Activated naive CD8-positive, alpha-beta T cell (primary cell): ENCODE data around the gene ANKRD13B.

ENCODE experiments used
- H3K27ac Mint-ChIP-seq: one replicate; pipeline ENCODE4 v1.8.0; 2021; ENCODE audit warnings: mixed read lengths
- H3K27me3 Mint-ChIP-seq: one replicate; pipeline ENCODE4 v1.8.0; 2021; ENCODE audit warnings: mixed read lengths
- H3K36me3 Mint-ChIP-seq: one replicate; pipeline ENCODE4 v1.8.0; 2021; ENCODE audit warnings: mixed read lengths
- H3K4me1 Mint-ChIP-seq: one replicate; pipeline ENCODE4 v1.8.0; 2021; ENCODE audit warnings: low read depth, mixed read lengths
- H3K4me3 Mint-ChIP-seq: one replicate; pipeline ENCODE4 v1.8.0; 2021; ENCODE audit warnings: mild to moderate bottlenecking, mixed read lengths
- H3K9me3 Mint-ChIP-seq: one replicate; pipeline ENCODE4 v1.8.0; 2021; ENCODE audit warnings: low read depth, mixed read lengths

The ANKRD13B gene

DNA sequence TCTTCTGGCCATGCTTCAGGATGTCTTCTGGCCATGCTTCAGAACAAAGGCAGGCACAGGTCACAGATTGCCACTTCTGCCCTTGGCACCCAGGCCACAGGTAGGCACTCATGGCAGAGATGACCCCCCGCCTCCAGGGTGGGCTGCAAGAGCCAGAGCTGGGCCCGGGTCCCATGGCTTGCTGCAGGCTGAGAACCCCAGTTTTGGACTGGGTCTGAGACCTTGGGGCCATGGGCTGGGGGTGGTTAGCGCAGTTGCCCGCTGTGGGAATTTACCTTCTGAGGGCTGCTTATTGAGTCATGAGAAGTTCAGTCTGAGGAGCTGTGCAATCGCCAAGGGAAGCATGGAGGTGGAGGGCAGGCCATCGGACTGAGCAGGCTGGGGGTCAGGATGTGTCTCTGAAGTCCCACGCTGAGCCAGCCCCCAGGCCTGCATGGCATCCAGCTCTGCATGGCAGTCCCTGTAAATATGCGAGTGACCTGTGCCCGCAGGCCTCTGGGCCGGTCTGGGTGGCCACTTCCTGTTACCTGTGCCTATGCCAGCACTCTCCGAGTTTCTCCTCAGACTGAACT, 1.7 kb downstream of the ANKRD13B start:
- no peak overlapping the region for H3K27ac Mint-ChIP-seq
- H3K36me3 Mint-ChIP-seq, result no peaks in the 10 kb centered on the region
- H3K4me3 Mint-ChIP-seq, result peak overlapping the region; percentile 79
- peaks cover 37% of the 10 kb centered on the region for H3K4me1 Mint-ChIP-seq
- H3K27me3 Mint-ChIP-seq, result no peaks in the 10 kb centered on the region
- no peaks in the 10 kb centered on the region for H3K9me3 Mint-ChIP-seq

- H3K4me3 Mint-ChIP-seq, result peak overlapping the region; percentile 79
- no peaks in the 10 kb centered on the region for H3K36me3 Mint-ChIP-seq
- H3K4me1 Mint-ChIP-seq, result peaks cover 32% of the 10 kb centered on the region
Observed at GRCh38 chr17:29595107-29595942, 2.4 kb downstream of the ANKRD13B start.

GRCh38 chr17:29595943-29596774, 3.2 kb downstream of the ANKRD13B start:
- H3K4me3 Mint-ChIP-seq, result no peak overlapping the region
- no peak overlapping the region for H3K27ac Mint-ChIP-seq
- H3K27me3 Mint-ChIP-seq, result no peaks in the 10 kb centered on the region
- no peaks in the 10 kb centered on the region for H3K36me3 Mint-ChIP-seq
- peaks cover 25% of the 10 kb centered on the region for H3K4me1 Mint-ChIP-seq
- H3K9me3 Mint-ChIP-seq, result no peaks in the 10 kb centered on the region

More at GRCh38 chr17:29595107-29595942, 2.4 kb downstream of the ANKRD13B start:
- H3K27me3 Mint-ChIP-seq, result no peaks in the 10 kb centered on the region
- H3K27ac Mint-ChIP-seq, result no peak overlapping the region
- H3K9me3 Mint-ChIP-seq, result no peaks in the 10 kb centered on the region

DNA sequence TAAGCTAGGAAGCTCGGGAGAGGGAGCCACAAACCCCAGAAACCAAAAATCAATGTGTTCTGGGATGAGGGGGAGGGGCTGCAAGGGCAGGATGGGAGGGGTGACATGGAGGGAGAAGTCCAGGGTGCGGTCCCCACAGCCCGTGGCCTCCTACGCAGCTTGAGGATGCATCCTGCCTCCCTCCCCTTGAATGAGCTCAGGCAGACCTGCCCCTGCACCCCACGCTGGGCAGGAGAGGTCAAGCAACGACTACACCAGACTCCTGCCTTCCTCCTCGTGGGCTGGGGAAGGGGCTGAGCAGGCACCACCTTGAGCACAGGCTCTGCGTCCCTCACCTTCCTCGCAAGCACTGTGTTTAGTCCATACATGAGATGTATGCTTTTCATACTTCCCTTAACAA, 3.9 kb downstream of the ANKRD13B start:
- no peak overlapping the region for H3K4me3 Mint-ChIP-seq
- peaks cover 20% of the 10 kb centered on the region for H3K4me1 Mint-ChIP-seq
- H3K9me3 Mint-ChIP-seq, result no peaks in the 10 kb centered on the region
- no peaks in the 10 kb centered on the region for H3K36me3 Mint-ChIP-seq
- no peak overlapping the region for H3K27ac Mint-ChIP-seq
- H3K27me3 Mint-ChIP-seq, result no peaks in the 10 kb centered on the region

DNA sequence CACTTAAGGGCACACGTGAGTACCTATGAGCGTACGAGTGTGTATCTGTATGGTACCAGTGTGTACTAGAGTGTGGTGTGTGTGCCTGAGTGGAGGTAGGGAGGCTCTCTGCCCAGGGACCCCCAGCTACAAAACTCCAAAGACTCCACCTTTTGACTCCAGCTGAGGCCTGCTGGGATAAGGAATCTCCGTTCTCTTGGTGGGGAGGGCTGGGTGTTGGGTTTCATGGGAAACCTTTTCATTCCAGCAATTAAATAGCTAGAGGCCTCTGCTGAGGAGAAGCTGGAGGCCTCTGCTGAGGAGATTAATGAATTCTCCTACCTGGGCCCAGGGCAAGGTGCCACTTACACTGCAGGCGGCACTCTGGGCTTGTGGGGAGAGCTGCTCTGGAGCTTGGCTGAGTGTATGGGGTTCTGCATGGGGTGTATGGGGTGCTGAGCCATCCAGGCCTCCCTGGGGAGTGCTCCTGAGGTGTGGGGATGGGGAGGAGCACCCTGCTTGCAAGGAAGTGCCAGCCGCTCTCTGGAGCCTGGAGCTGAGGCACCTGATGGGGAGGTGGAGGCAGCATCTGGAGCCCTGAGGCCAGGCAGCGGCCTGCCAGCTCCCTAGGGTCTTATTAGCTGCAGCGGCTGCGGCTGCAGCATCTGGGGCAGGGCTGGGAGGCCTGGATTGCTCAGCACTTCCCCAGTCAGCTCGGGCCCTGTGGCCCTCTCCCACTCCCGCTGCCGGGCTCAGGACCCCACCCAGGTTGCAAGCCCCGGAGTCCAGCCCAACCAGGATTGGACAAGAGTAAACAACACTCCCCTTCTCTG, 4.6 kb downstream of the ANKRD13B start:
- Mint-ChIP-seq H3K27me3 (no peaks in the 10 kb centered on the region), H3K4me3 (no peak overlapping the region), H3K27ac (no peak overlapping the region), H3K9me3 (no peaks in the 10 kb centered on the region), H3K4me1 (peaks cover 12% of the 10 kb centered on the region), H3K36me3 (no peaks in the 10 kb centered on the region)

DNA sequence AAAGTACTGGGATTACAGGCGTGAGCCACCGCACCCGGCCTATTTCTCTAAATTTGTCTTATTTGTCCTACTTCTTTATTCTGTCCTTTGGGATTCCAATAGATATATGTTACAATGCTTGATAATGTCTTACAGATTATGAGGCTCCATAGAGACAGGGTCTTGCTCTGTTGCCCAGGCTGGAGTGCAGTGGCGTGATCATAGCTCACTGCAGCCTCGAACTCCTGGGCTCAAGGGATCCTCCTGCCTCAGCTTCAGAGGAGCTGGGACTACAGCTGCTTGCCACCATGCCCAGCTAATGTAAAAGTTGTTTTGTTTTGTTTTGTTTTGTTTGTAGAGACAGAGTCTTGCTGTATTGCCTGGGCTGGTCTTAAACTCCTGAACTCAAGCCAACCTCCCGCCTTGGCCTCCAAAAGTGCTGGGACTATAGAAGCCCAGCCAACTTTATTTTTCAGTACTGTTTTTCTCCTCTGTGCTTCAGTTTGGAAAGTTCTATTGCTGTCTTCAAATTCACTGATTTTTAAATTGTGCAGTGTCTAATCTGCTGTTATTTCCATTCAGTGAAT, 10.3 kb downstream of the ANKRD13B start:
- Mint-ChIP-seq H3K27ac (no peak overlapping the region), H3K4me1 (no peaks in the 10 kb centered on the region), H3K27me3 (no peaks in the 10 kb centered on the region)

DNA sequence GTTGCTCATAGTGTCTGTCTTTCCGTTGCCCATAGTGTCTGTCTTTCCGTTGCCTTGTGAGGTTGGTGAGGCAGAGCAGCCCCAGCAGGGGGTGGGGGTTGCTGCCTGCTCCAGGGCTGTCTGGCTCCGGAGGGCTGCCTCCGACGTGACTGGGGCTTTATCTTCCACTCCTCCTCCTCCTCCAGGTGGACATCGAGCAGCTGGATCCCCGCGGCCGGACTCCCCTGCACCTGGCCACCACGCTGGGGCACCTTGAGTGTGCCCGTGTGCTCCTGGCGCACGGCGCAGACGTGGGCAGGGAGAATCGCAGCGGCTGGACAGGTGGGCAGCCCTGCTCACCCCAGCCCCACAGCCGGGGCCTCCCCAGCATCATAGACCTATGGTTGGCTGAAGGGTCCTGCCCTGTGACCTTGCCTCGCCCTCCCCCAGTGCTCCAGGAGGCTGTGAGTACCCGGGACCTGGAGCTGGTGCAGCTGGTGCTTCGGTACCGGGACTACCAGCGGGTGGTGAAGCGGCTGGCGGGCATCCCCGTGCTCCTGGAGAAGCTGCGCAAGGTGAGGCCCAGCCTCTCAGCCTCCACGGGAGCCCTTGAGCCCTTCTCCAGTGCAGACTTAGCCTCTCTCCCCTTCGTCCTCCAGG, 14.7 kb downstream of the ANKRD13B start:
- no peaks in the 10 kb centered on the region for H3K36me3 Mint-ChIP-seq

More for the DNA sequence above, 10.3 kb downstream of the ANKRD13B start:
- no peaks in the 10 kb centered on the region for H3K36me3 Mint-ChIP-seq
- no peaks in the 10 kb centered on the region for H3K9me3 Mint-ChIP-seq
- no peak overlapping the region for H3K4me3 Mint-ChIP-seq

DNA sequence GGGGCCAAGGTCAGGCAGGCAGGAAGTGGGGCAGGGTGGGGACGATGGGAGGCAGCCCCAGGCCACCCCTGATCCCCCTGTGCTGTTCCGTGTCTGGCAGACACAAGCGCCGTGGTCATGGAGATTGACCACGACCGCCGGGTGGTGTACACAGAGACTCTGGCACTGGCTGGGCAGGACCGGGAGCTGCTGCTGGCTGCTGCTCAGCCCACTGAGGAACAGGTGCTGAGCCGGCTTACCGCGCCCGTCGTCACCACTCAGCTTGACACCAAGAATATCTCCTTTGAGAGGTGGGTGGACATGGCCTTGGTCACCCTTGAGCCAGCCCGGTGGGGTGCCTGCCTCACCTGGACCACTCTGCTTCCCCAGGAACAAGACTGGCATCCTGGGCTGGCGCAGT, 16.1 kb downstream of the ANKRD13B start:
- Mint-ChIP-seq H3K9me3 (no peaks in the 10 kb centered on the region), H3K36me3 (no peaks in the 10 kb centered on the region), H3K27ac (no peak overlapping the region), H3K4me3 (no peak overlapping the region), H3K4me1 (peaks cover 3% of the 10 kb centered on the region), H3K27me3 (no peaks in the 10 kb centered on the region)

More for the DNA sequence above, 14.7 kb downstream of the ANKRD13B start:
- Mint-ChIP-seq H3K9me3 (no peaks in the 10 kb centered on the region), H3K27ac (no peak overlapping the region), H3K4me1 (no peaks in the 10 kb centered on the region), H3K4me3 (no peak overlapping the region), H3K27me3 (no peaks in the 10 kb centered on the region)

GRCh38 chr17:29610395-29610794, 17.5 kb downstream of the ANKRD13B start:
- Mint-ChIP-seq H3K4me3 (no peak overlapping the region), H3K36me3 (no peaks in the 10 kb centered on the region), H3K27me3 (no peaks in the 10 kb centered on the region), H3K9me3 (no peaks in the 10 kb centered on the region), H3K4me1 (peaks cover 16% of the 10 kb centered on the region), H3K27ac (no peak overlapping the region)

- Mint-ChIP-seq H3K27ac (no peak overlapping the region), H3K27me3 (no peaks in the 10 kb centered on the region), H3K36me3 (no peaks in the 10 kb centered on the region), H3K4me3 (no peak overlapping the region), H3K4me1 (peaks cover 22% of the 10 kb centered on the region), H3K9me3 (no peaks in the 10 kb centered on the region)
Observed at GRCh38 chr17:29611351-29612093, 18.6 kb downstream of the ANKRD13B start.

- Mint-ChIP-seq H3K27ac (no peak overlapping the region), H3K36me3 (no peaks in the 10 kb centered on the region), H3K9me3 (no peaks in the 10 kb centered on the region), H3K4me3 (no peak overlapping the region), H3K4me1 (peaks cover 27% of the 10 kb centered on the region), H3K27me3 (no peaks in the 10 kb centered on the region)
Observed at GRCh38 chr17:29612094-29612403, 19.1 kb downstream of the ANKRD13B start.

DNA sequence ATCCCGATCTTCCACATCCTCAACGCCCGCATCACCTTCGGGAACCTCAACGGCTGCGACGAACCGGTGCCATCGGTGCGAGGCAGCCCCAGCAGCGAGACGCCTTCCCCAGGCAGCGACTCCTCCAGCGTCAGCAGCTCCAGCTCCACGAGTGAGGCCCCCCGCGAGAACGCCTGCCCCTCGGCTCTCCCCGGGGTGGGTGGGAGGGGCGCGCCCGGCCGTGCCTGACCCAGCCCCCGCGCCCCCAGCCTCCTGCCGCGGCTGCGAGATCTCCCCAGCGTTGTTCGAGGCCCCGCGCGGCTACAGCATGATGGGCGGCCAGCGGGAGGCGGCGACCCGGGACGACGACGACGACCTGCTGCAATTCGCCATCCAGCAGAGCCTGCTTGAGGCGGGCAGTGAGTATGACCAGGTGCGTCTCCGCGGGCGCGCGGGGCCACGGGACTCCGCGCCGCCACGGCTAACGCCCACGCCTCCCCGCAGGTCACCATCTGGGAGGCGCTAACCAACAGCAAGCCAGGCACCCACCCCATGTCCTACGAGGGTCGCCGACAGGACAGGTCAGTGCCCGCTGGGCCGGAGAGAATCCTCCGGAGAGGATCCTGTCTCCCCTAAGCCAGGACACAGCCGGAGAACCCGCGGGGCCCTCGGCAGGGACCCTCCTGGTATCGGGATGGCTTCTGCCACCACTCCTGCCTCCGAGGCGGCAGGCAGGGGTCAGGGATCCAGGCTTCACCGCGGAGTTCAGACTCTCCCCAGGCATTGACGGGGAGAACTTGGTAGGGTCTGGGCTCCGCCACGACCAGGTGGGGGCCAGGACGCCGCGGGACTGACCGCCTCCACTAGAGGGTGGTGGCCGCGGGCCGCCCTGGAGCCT, 19.7 kb downstream of the ANKRD13B start:
- Mint-ChIP-seq H3K4me1 (peaks cover 32% of the 10 kb centered on the region), H3K27me3 (no peaks in the 10 kb centered on the region), H3K9me3 (no peaks in the 10 kb centered on the region), H3K27ac (no peak overlapping the region), H3K4me3 (peak overlapping the region; percentile 52), H3K36me3 (no peaks in the 10 kb centered on the region)

DNA sequence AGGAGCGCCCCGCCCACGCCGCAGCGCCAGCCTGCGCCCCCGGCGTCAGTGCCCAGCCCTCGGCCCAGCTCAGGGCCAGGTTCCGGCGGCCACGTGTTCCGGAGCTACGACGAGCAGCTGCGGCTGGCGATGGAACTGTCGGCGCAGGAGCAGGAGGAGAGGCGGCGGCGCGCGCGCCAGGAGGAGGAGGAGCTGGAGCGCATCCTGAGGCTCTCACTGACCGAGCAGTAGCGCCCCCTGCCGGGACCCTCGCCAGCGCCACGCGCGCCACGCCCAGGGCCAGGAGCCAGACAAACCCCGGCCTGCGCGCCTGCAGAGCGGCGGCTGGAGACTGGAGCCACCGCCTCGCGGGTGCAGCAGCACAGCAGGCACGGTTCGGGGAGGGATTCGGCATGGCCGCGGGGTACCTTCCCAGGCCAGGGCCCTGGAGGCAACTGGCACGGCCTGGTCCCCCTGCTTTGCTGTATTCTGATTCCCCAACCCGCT, 20.5 kb downstream of the ANKRD13B start:
- Mint-ChIP-seq H3K27me3 (no peaks in the 10 kb centered on the region), H3K4me3 (no peak overlapping the region), H3K36me3 (no peaks in the 10 kb centered on the region), H3K4me1 (peaks cover 32% of the 10 kb centered on the region), H3K27ac (no peak overlapping the region), H3K9me3 (no peaks in the 10 kb centered on the region)
